SK-N-SH (cell line): ENCODE measurements around the gene CCNG2. TPM values are rescaled to one million over a fixed set of nuclear protein-coding genes. Genes with fewer than 3 reads are reported as not detected.

Experiments
- CTCF ChIA-PET: fragments of 300-600, 350-600 bp; formaldehyde crosslinking; extraction: SDS; loops from one replicate; lab custom pipeline; 2021; lab: Yijun Ruan, JAX
- POLR2A ChIA-PET: fragments of 350-600 bp; sonication (Branson Sonifier 250); formaldehyde crosslinking; extraction: SDS; loops from one replicate; lab custom pipeline; 2020; ENCODE audit warnings: antibody characterized with exemption, inconsistent platforms; lab: Yijun Ruan, JAX
- DNase-seq: peaks from one replicate; pipeline ENCODE4 v3.0.0; 2012
- H2AFZ ChIP-seq: fragments of 200-600 bp; sonication (generic); 2 replicates; pipeline ENCODE4 v1.8.1; 2016; ENCODE audit warnings: antibody characterized with exemption, mild to moderate bottlenecking, low read depth
- H3F3A ChIP-seq: fragments of 200-600 bp; sonication (generic); replicated peaks from 2 replicates; pipeline ENCODE3; 2016; ENCODE audit warnings: antibody characterized with exemption, mild to moderate bottlenecking; ENCODE audit not compliant: insufficient read depth
- H3K27ac ChIP-seq, 2 experiments: fragments of 200-500 bp in 1 of 2; fragments of 200-600 bp in 1 of 2; sonication (Bioruptor generic) in 1 of 2; sonication (generic), shearing (Covaris generic) in 1 of 2; 2 replicates each; pipeline versions ENCODE4 v1.5.1 to v1.6.1; 2014 to 2016; ENCODE audit warnings: low read depth in 2 of 2, inconsistent platforms in 1 of 2, low read length in 1 of 2, mild to moderate bottlenecking in 1 of 2, mixed read lengths in 1 of 2
- H3K27me3 ChIP-seq: fragments of 200-600 bp; sonication (generic), shearing (Covaris generic); 2 replicates; pipeline ENCODE4 v1.6.1; 2016; ENCODE audit warnings: mixed run types; ENCODE audit not compliant: insufficient read depth
- H3K36me3 ChIP-seq, 2 experiments: fragments of 200-500 bp in 1 of 2; fragments of 200-600 bp in 1 of 2; sonication (Bioruptor generic) in 1 of 2; sonication (generic) in 1 of 2; replicated peaks in 1 of 2; 2 replicates each; pipeline versions ENCODE3 to v1.5.1; 2014 to 2016; ENCODE audit warnings: low read length in 1 of 2, mild to moderate bottlenecking in 1 of 2; ENCODE audit not compliant: insufficient read depth in 2 of 2, control insufficient read depth in 1 of 2
- H3K4me1 ChIP-seq, 2 experiments: fragments of 200-500 bp in 1 of 2; fragments of 200-600 bp in 1 of 2; sonication (Bioruptor generic) in 1 of 2; sonication (generic), shearing (Covaris generic) in 1 of 2; 2 replicates each; pipeline versions ENCODE4 v1.5.1 to v1.6.1; 2014 to 2016; ENCODE audit warnings: low read depth in 1 of 2, low read length in 1 of 2, mixed run types in 1 of 2; ENCODE audit not compliant: insufficient read depth in 2 of 2, control insufficient read depth in 1 of 2
- H3K4me2 ChIP-seq: fragments of 200-600 bp; sonication (generic), shearing (Covaris generic); 2 replicates; pipeline ENCODE4 v1.6.1; 2017; ENCODE audit warnings: mixed run types
- H3K4me3 ChIP-seq, 2 experiments: fragments of 200-500 bp in 1 of 2; fragments of 200-600 bp in 1 of 2; sonication (Bioruptor generic) in 1 of 2; sonication (generic), shearing (Covaris generic) in 1 of 2; 2 replicates each; pipeline versions ENCODE4 v1.5.1 to v1.8.1; 2014 to 2016; ENCODE audit warnings: low read depth in 2 of 2, inconsistent platforms in 1 of 2, low read length in 1 of 2, mild to moderate bottlenecking in 1 of 2, mixed read lengths in 1 of 2, moderate library complexity in 1 of 2
- H3K79me2 ChIP-seq: fragments of 200-600 bp; sonication (generic); 2 replicates; pipeline ENCODE4 v1.8.1; 2017; ENCODE audit warnings: mild to moderate bottlenecking; ENCODE audit not compliant: insufficient read depth
- H3K9ac ChIP-seq: fragments of 200-600 bp; sonication (generic); 2 replicates; pipeline ENCODE4 v1.6.1; 2017; ENCODE audit warnings: mixed run types
- H3K9me2 ChIP-seq: fragments of 200-600 bp; sonication (generic); 2 replicates; pipeline ENCODE4 v1.6.1; 2017; ENCODE audit warnings: mixed run types
- H3K9me3 ChIP-seq: fragments of 200-600 bp; sonication (generic); 2 replicates; pipeline ENCODE4 v1.6.1; 2017; ENCODE audit warnings: mixed run types, mild to moderate bottlenecking, moderate library complexity
- H4K20me1 ChIP-seq: fragments of 200-600 bp; sonication (generic); 2 replicates; pipeline ENCODE4 v1.6.1; 2017; ENCODE audit warnings: mild to moderate bottlenecking, mixed run types; ENCODE audit not compliant: insufficient read depth
- CHD2 ChIP-seq: fragments of 150-350 bp; IDR thresholded peaks from 2 replicates; pipeline ENCODE4 v1.6.1; 2018; ENCODE audit warnings: low read length; ENCODE audit not compliant: partially characterized antibody
- ELF1 ChIP-seq: IDR thresholded peaks from 2 replicates; pipeline ENCODE4 v1.4.0; 2012
- EP300 ChIP-seq, 2 experiments: IDR thresholded peaks; 2 replicates each; pipeline versions ENCODE4 v1.4.0 to v1.6.1; 2012; ENCODE audit warnings: borderline replicate concordance in 1 of 2, low read depth in 1 of 2, low read length in 1 of 2
- EZH2phosphoT487 ChIP-seq: fragments of 200-600 bp; sonication (generic); IDR thresholded peaks from 2 replicates; pipeline ENCODE4 v1.6.1; 2017; ENCODE audit warnings: low read depth, mixed run types, mild to moderate bottlenecking, antibody characterized with exemption, moderate library complexity, borderline replicate concordance
- FOSL2 ChIP-seq: IDR thresholded peaks from 2 replicates; pipeline ENCODE4 v1.4.0; 2012; ENCODE audit warnings: low read depth, mild to moderate bottlenecking, moderate library complexity, borderline replicate concordance
- GABPA ChIP-seq: IDR thresholded peaks from 2 replicates; pipeline ENCODE4 v1.4.0; 2012; ENCODE audit warnings: low read depth, mild to moderate bottlenecking
- GATA2 ChIP-seq: sonication (generic); formaldehyde crosslinking; IDR thresholded peaks from 2 replicates; pipeline ENCODE4 v1.5.0; 2020; ENCODE audit warnings: mild to moderate bottlenecking, missing genetic modification reagents
- NFIC ChIP-seq: IDR thresholded peaks from 2 replicates; pipeline ENCODE4 v1.4.0; 2012; ENCODE audit warnings: borderline replicate concordance
- POLR2AphosphoS5 ChIP-seq: IDR thresholded peaks from 2 replicates; pipeline ENCODE4 v1.6.1; 2012; ENCODE audit warnings: low read depth, low read length
- RFX5 ChIP-seq: IDR thresholded peaks from 2 replicates; pipeline ENCODE4 v1.6.1; 2012; ENCODE audit warnings: mild to moderate bottlenecking, improper control_type of control experiment, low read length
- RXRA ChIP-seq: IDR thresholded peaks from 2 replicates; pipeline ENCODE4 v1.4.0; 2012; ENCODE audit warnings: low read depth, mild to moderate bottlenecking, borderline replicate concordance
- TAF1 ChIP-seq: IDR thresholded peaks from 2 replicates; pipeline ENCODE4 v1.6.1; 2012; ENCODE audit warnings: low read depth, mild to moderate bottlenecking, low read length, moderate library complexity, borderline replicate concordance
- TCF12 ChIP-seq: IDR thresholded peaks from 2 replicates; pipeline ENCODE4 v1.4.0; 2012
- TEAD4 ChIP-seq: IDR thresholded peaks from 2 replicates; pipeline ENCODE4 v1.4.0; 2012; ENCODE audit warnings: mild to moderate bottlenecking, borderline replicate concordance; ENCODE audit not compliant: insufficient read depth
- WGBS: methylation state at CpG from one replicate; pipeline ENCODE4 v1.1.6; 2017; ENCODE audit warnings: low lambda C conversion rate; 5-methylcytosine and 5-hydroxymethylcytosine counted together
- polyA plus RNA-seq, 3 experiments: library from polyadenylated mRNA; depleted of rRNA; stranded (reverse); fragments of >200 nt; gene quantifications; 2 replicates each; pipeline ENCODE4 v1.2.3, GENCODE V29; 2012
- TF ChIP-seq, protein P1 (sequence below): IDR thresholded peaks from 2 replicates; pipeline ENCODE4 v1.4.0; 2012; ENCODE audit warnings: low read depth, borderline replicate concordance
- TF ChIP-seq, protein P2 (sequence below): fragments of 150-350 bp; IDR thresholded peaks from 2 replicates; pipeline ENCODE4 v1.6.1; 2016; ENCODE audit warnings: mild to moderate bottlenecking, low read depth, low read length
- TF ChIP-seq, protein P3 (sequence below): IDR thresholded peaks from 2 replicates; pipeline ENCODE4 v1.4.0; 2012; ENCODE audit warnings: low read depth, borderline replicate concordance
- TF ChIP-seq, protein P4 (sequence below): fragments of 150-350 bp; IDR thresholded peaks from 2 replicates; pipeline ENCODE4 v1.6.1; 2017; ENCODE audit warnings: antibody characterized with exemption, low read length, low read depth, borderline replicate concordance

CCNG2 gene
- polyA plus RNA-seq, 1 of the 3 experiments (the other 2 are of a cell fraction) = 8.9 TPM

DNA sequence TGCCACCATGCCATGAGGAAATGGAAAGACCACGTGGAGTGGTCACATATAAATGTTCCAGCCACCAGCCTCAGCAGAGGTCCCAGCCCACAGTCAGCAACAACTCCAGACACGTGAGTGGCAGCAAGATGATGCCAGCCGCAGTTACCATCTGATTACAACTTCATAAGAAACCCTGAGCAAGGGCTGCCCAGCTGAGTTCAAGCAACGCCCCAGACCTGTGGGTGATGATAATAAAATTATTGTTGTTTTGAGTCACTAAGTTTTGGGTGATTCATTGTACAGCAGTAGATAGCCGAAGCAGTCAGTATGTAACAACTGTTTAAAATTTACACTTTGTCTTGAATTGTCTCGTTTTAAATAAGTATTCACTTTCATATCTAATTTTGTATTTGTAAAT lies 5.8 kb upstream of the CCNG2 start:
- Histone ChIP-seq H3K79me2 (no peaks in the 10 kb centered on the region), H3K27ac (no peak overlapping the region), H3K9ac (no peak overlapping the region)
- TF ChIP-seq NFIC (no peak), EP300 (IDR thresholded peaks at IDR 0.05; ENCODE audit: borderline replicate concordance in 1 of 2, low read depth in 1 of 2, low read length in 1 of 2) (no peak), TCF12 (no peak), FOSL2 (no peak), RXRA (no peak), TEAD4 (no peak), EZH2phosphoT487 (no peak), RFX5 (no peak), GATA2 (CRISPR knock-in tag) (no peak), TAF1 (no peak), GABPA (no peak), CHD2 (no peak), POLR2AphosphoS5 (no peak), ELF1 (no peak)
- TF ChIP-seq, protein P1, sequence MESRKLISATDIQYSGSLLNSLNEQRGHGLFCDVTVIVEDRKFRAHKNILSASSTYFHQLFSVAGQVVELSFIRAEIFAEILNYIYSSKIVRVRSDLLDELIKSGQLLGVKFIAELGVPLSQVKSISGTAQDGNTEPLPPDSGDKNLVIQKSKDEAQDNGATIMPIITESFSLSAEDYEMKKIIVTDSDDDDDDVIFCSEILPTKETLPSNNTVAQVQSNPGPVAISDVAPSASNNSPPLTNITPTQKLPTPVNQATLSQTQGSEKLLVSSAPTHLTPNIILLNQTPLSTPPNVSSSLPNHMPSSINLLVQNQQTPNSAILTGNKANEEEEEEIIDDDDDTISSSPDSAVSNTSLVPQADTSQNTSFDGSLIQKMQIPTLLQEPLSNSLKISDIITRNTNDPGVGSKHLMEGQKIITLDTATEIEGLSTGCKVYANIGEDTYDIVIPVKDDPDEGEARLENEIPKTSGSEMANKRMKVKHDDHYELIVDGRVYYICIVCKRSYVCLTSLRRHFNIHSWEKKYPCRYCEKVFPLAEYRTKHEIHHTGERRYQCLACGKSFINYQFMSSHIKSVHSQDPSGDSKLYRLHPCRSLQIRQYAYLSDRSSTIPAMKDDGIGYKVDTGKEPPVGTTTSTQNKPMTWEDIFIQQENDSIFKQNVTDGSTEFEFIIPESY = no peak
- TF ChIP-seq, protein P2, sequence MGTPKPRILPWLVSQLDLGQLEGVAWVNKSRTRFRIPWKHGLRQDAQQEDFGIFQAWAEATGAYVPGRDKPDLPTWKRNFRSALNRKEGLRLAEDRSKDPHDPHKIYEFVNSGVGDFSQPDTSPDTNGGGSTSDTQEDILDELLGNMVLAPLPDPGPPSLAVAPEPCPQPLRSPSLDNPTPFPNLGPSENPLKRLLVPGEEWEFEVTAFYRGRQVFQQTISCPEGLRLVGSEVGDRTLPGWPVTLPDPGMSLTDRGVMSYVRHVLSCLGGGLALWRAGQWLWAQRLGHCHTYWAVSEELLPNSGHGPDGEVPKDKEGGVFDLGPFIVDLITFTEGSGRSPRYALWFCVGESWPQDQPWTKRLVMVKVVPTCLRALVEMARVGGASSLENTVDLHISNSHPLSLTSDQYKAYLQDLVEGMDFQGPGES = no peak
- TF ChIP-seq, protein P3, sequence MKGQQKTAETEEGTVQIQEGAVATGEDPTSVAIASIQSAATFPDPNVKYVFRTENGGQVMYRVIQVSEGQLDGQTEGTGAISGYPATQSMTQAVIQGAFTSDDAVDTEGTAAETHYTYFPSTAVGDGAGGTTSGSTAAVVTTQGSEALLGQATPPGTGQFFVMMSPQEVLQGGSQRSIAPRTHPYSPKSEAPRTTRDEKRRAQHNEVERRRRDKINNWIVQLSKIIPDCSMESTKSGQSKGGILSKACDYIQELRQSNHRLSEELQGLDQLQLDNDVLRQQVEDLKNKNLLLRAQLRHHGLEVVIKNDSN = no peak
- TF ChIP-seq, protein P4, sequence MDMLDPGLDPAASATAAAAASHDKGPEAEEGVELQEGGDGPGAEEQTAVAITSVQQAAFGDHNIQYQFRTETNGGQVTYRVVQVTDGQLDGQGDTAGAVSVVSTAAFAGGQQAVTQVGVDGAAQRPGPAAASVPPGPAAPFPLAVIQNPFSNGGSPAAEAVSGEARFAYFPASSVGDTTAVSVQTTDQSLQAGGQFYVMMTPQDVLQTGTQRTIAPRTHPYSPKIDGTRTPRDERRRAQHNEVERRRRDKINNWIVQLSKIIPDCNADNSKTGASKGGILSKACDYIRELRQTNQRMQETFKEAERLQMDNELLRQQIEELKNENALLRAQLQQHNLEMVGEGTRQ = no peak
- TF ChIP-seq, all 33 proteins: peak for 0
- Histone ChIP-seq H3K36me3 (no peaks in the 10 kb centered on the region), H4K20me1 (no peaks in the 10 kb centered on the region), H3K4me3 (no peak overlapping the region), H3K27me3 (no peaks in the 10 kb centered on the region), H2AFZ (no peak overlapping the region), H3K9me3 (no peaks in the 10 kb centered on the region), H3K9me2 (no peaks in the 10 kb centered on the region), H3K4me2 (no peak overlapping the region), H3F3A (peaks cover 4% of the 10 kb centered on the region), H3K4me1 (peaks cover 5% of the 10 kb centered on the region in 2 experiments; a peak in 2 of 4 replicates)
- WGBS = 47% methylated on average over 5 of the region's 6 CpGs
- DNase-seq = no peak
- CTCF ChIA-PET = interaction anchor here (1.4 kb wide), 1 partner anchor 56 kb away, joined by 4 read pairs; no protein-coding TSS in a partner anchor
- POLR2A ChIA-PET = no interaction called here
